Natural killer cell (primary cell): ENCODE results near the gene HORMAD1. TPM values are rescaled to one million over a fixed set of nuclear protein-coding genes. Genes with fewer than 3 reads are reported as not detected.

Experiments
- ATAC-seq, 3 donors: fragments of 150-1000 bp in 2 of 3; fragments of 200-7000 bp in 1 of 3; cut with Tn5 transposase; 1 replicate in 1 of 3; 2 replicates in 2 of 3; pipeline ENCODE4 v1.10.0; 2021; ENCODE audit warnings: mild to moderate bottlenecking in 2 of 3, moderate library complexity in 2 of 3
- DNase-seq, 2 donors: peaks; one replicate each; pipeline versions ENCODE4 v3.0.0 to v3.0.0-alpha.2; 2013 to 2021; ENCODE audit warnings: mixed read lengths in 1 of 2
- H3K27ac ChIP-seq: one replicate; pipeline ENCODE4 v1.5.1; 2013; ENCODE audit warnings: mild to moderate bottlenecking, low read length
- H3K27me3 ChIP-seq: one replicate; pipeline ENCODE4 v1.6.1; 2013; ENCODE audit warnings: low read length; ENCODE audit not compliant: control insufficient read depth, insufficient read depth
- H3K36me3 ChIP-seq: one replicate; pipeline ENCODE4 v1.6.1; 2013; ENCODE audit warnings: low read length; ENCODE audit not compliant: control insufficient read depth, insufficient read depth
- H3K4me1 ChIP-seq: one replicate; pipeline ENCODE4 v1.6.1; 2013; ENCODE audit warnings: low read length; ENCODE audit not compliant: control insufficient read depth, insufficient read depth
- H3K4me3 ChIP-seq: one replicate; pipeline ENCODE4 v1.5.1; 2013; ENCODE audit warnings: low read length
- H3K9me3 ChIP-seq: one replicate; pipeline ENCODE4 v1.6.1; 2013; ENCODE audit warnings: low read length; ENCODE audit not compliant: control insufficient read depth, insufficient read depth
- H3K27ac Mint-ChIP-seq, 2 donors: one replicate each; pipeline ENCODE4 v1.8.0; 2022; ENCODE audit warnings: mild to moderate bottlenecking in 2 of 2, mixed read lengths in 2 of 2, moderate library complexity in 1 of 2
- H3K27me3 Mint-ChIP-seq, 2 donors: one replicate each; pipeline ENCODE4 v1.8.0; 2022; ENCODE audit warnings: low read depth in 2 of 2, mixed read lengths in 2 of 2
- H3K36me3 Mint-ChIP-seq: one replicate; pipeline ENCODE4 v1.8.0; 2022; ENCODE audit warnings: mixed read lengths
- H3K4me1 Mint-ChIP-seq, 2 donors: one replicate each; pipeline ENCODE4 v1.8.0; 2022; ENCODE audit warnings: mixed read lengths in 2 of 2
- H3K4me3 Mint-ChIP-seq: one replicate; pipeline ENCODE4 v1.8.0; 2022; ENCODE audit warnings: mild to moderate bottlenecking, moderate library complexity, mixed read lengths
- H3K9me3 Mint-ChIP-seq, 2 donors: one replicate each; pipeline ENCODE4 v1.8.0; 2022; ENCODE audit warnings: mixed read lengths in 2 of 2
- WGBS: methylation state at CpG from one replicate; pipeline ENCODE4 v1.1.7; 2013; ENCODE audit warnings: missing lambda C conversion rate; ENCODE audit not compliant: insufficient coverage; 5-methylcytosine and 5-hydroxymethylcytosine counted together
- intact Hi-C: fragments of 100-400 bp; cut with micrococcal nuclease; formaldehyde crosslinking; loops from one replicate; pipeline ENCODE4 v1.14.2; 2022
- total RNA-seq, 4 donors: library from RNA; stranded (reverse); fragments of 120-200 nt in 1 of 4; gene quantifications; one replicate each; pipeline versions ENCODE4 v1.2.3 to v1.2.4, GENCODE V29; 2013 to 2022
- TF ChIP-seq, protein P1 (sequence below): fragments of 200-600 bp; IDR thresholded peaks from one replicate; pipeline ENCODE4 v1.8.0; 2022; ENCODE audit warnings: antibody characterized with exemption

The HORMAD1 gene
- total RNA-seq, 3 donors from 2014 or later (not counting 1 experiment from before 2014, with no cell fraction given), result 0.57 to 0.65 TPM; not detected in 1

DNA sequence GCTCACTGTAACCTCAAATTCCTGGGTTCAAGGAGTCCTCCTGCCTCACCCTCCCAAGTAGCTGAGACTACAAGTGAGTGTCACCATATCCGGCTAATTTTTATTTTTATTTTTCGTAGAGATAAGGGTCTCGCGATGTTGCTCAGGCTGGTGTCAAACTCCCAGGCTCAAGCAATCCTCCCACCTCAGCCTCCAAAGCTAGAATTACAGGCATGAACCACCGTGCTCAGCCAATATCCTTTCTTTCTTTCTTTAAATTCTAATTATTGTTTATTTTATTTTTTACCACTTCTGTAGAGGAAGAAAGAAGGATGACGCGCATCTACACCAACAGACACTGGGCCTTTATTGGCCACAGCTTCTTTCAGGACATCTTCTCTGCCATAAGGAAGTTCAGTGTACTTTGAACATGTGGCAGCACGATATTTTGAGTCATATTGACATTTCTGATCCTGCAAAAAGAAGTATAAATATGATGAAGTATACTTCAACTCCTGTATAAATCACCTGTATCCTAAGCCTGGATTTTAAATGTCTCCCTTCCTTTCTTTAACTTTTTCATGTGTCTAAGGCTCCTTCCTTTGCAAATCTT, 29.1 kb upstream of the HORMAD1 start:
- over 99% methylated on average over 6 of the region's 8 CpGs for WGBS
- H3K4me3 ChIP-seq, result no peak overlapping the region
- TF ChIP-seq, protein P1, sequence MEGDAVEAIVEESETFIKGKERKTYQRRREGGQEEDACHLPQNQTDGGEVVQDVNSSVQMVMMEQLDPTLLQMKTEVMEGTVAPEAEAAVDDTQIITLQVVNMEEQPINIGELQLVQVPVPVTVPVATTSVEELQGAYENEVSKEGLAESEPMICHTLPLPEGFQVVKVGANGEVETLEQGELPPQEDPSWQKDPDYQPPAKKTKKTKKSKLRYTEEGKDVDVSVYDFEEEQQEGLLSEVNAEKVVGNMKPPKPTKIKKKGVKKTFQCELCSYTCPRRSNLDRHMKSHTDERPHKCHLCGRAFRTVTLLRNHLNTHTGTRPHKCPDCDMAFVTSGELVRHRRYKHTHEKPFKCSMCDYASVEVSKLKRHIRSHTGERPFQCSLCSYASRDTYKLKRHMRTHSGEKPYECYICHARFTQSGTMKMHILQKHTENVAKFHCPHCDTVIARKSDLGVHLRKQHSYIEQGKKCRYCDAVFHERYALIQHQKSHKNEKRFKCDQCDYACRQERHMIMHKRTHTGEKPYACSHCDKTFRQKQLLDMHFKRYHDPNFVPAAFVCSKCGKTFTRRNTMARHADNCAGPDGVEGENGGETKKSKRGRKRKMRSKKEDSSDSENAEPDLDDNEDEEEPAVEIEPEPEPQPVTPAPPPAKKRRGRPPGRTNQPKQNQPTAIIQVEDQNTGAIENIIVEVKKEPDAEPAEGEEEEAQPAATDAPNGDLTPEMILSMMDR, result no peak
- intact Hi-C loops, result no loop called here
- no peak overlapping the region for H3K27ac ChIP-seq
- no peaks in the 10 kb centered on the region for H3K9me3 ChIP-seq
- no peaks in the 10 kb centered on the region for H3K27me3 ChIP-seq
- Mint-ChIP-seq H3K36me3 (peaks cover 10% of the 10 kb centered on the region), H3K4me3 (no peak overlapping the region), H3K9me3 (no peaks in the 10 kb centered on the region), H3K4me1 (no peaks in the 10 kb centered on the region), H3K27me3 (no peaks in the 10 kb centered on the region), H3K27ac (peak overlapping the region in 1 of 2 donors; percentile 39)
- ATAC-seq (no peak), DNase-seq (no peak)
- peaks cover 87% of the 10 kb centered on the region for H3K36me3 ChIP-seq
- no peaks in the 10 kb centered on the region for H3K4me1 ChIP-seq

DNA sequence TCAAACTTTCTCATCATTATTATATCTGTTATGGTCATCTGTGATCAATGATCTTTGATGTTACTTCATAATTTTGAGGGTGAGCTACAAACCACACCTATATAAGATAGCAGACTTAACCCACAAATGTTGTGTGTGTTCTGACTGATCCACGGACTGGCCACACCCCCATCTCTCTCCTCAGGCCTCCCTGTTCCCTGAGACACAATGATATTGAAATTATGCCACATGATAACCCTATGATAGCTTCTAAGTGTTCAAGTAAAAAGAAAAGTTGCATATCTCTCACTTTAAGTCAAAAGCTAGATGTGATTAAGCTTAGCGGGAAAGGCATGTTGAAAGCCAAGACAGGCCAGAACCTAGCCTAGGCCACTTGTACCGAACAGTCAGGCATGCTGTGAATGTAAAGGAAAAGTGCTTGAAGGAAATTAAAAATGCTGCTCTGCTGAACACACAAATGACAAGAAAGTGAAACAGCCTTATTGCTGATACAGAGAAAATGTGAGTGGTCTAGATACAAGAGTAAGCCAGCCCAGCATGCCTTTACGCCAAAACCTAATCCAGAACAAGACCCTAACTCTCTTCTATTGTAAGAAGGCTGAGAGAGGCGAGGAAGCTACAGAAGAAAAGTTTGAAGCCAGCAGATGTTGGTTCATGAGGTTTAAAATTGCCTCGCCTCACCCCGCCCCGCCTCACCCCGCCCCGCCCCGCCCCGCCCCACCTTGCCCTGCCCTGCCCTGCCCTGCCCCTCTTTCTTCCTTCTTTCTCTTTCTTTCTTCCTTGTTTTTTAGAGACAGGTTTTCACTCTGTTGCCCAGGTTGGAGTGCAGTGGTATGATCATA, 28.4 kb upstream of the HORMAD1 start:
- TF ChIP-seq, protein P1, result no peak
- H3K9me3 ChIP-seq, result no peaks in the 10 kb centered on the region
- H3K36me3 ChIP-seq, result peaks cover 84% of the 10 kb centered on the region
- H3K27ac ChIP-seq, result no peak overlapping the region
- Mint-ChIP-seq H3K9me3 (no peaks in the 10 kb centered on the region), H3K36me3 (peaks cover 10% of the 10 kb centered on the region), H3K27me3 (no peaks in the 10 kb centered on the region), H3K4me3 (no peak overlapping the region), H3K27ac (no peak overlapping the region), H3K4me1 (no peaks in the 10 kb centered on the region)
- no peak overlapping the region for H3K4me3 ChIP-seq
- WGBS, result 98% methylated on average over 3 of the region's 12 CpGs
- no peaks in the 10 kb centered on the region for H3K27me3 ChIP-seq
- no peaks in the 10 kb centered on the region for H3K4me1 ChIP-seq
- ATAC-seq (no peak), DNase-seq (no peak)
- intact Hi-C loops, result no loop called here

DNA sequence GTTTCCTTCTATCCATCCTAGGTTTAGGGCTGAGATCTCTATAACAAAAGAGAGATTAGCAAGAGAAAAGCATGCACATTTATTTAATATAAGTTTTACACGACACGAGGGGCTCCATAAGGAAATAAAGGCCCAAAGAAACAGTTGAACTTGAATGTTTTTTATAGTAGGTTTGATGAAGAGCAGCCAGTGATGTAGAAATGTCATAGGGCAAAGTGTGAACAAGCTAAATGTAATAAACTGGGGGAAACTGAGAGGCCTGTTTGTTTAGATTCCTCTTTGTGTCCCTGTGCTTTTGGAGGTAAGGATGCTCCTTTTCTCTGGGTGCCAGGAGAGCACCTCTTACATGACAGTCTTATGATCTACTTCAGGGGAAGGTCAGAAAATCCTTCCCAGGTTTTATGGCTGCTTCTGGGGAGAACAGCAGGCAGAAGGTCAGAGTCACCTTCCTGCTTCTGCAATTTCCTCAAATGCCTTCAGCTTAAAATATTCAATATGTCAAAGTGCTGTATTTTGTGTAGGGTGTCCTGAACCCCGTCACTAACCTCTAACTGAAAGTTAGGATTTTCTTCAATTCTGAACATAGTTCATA, 9.5 kb upstream of the HORMAD1 start:
- no peaks in the 10 kb centered on the region for H3K9me3 Mint-ChIP-seq
- Histone ChIP-seq H3K27ac (no peak overlapping the region), H3K27me3 (no peaks in the 10 kb centered on the region), H3K4me1 (no peaks in the 10 kb centered on the region), H3K36me3 (peaks cover 20% of the 10 kb centered on the region), H3K4me3 (no peak overlapping the region), H3K9me3 (no peaks in the 10 kb centered on the region)
- DNase-seq (no peak), ATAC-seq (no peak)
- intact Hi-C loops, result no loop called here
- WGBS, result 86% methylated on average over 3 of the region's 3 CpGs
- H3K4me3 Mint-ChIP-seq, result no peak overlapping the region
- TF ChIP-seq, protein P1, result no peak
- H3K27me3 Mint-ChIP-seq, result no peaks in the 10 kb centered on the region
- no peaks in the 10 kb centered on the region for H3K36me3 Mint-ChIP-seq
- H3K27ac Mint-ChIP-seq, result peak overlapping the region; percentile 34 to 64
- no peaks in the 10 kb centered on the region for H3K4me1 Mint-ChIP-seq
